A673 (cell line): ENCODE measurements around the gene MEGF6.

Experiments used
- CTCF ChIP-seq: fragments of 300-800, 200-600 bp; sonication (generic); conservative IDR thresholded peaks from 2 replicates; pipeline ENCODE4 v1.5.1; 2017; ENCODE audit warnings: low read depth, mild to moderate bottlenecking, antibody characterized with exemption, low read length, moderate library complexity, mixed read lengths
- EZH2 ChIP-seq: fragments of 200-600 bp; sonication (generic); IDR thresholded peaks from 2 replicates; pipeline ENCODE4 v1.6.1; 2017; ENCODE audit warnings: borderline replicate concordance, low read depth, mild to moderate bottlenecking, mixed read lengths, antibody characterized with exemption, low read length; ENCODE audit not compliant: poor library complexity, severe bottlenecking

GRCh38 chr1:3455670-3456448 is 155.4 kb downstream of the MEGF6 start:
- TF ChIP-seq CTCF (no peak), EZH2 (no peak)
